ENCODE data around the gene OSBPL5.

- TF ChIP-seq CTCF (IDR thresholded peaks at IDR 0.05) = no peak
- TF ChIP-seq POLR2A (IDR thresholded peaks at IDR 0.05) = no peak
- TF ChIP-seq POLR2AphosphoS5 (IDR thresholded peaks at IDR 0.05) = no peak
Observed at GRCh38 chr11:3152471-3153110, 12.5 kb downstream of the OSBPL5 start.
